Measurements from ENCODE around the gene FXYD1. TPM values are rescaled to one million over a fixed set of nuclear protein-coding genes. Genes with fewer than 3 reads are reported as not detected.

The FXYD1 gene
- total RNA-seq, 1 experiment from 2014 or later, result not detected

GRCh38 chr19:35184267-35184666 lies 45.6 kb downstream of the FXYD1 start:
- no peak for DNase-seq (ENCODE audit: low read depth)

GRCh38 chr19:35184884-35185283 lies 46.3 kb downstream of the FXYD1 start:
- DNase-seq (ENCODE audit: low read depth), result no peak

Small RNAs within 50 kb of the gene (small RNA-seq; reads per million reads assigned to genes)
- gene AC020907.2, result not detected

Other genes with a start within 250 kb of the FXYD1 start
- gene ZNF30, start 211.9 kb upstream of the FXYD1 start, total RNA-seq (2014; rRNA removed; shearing (Covaris generic)), result 3.1 and 3.2 TPM in 2 replicates
- 1.2 and 1.8 TPM in 2 replicates for gene ZNF792, start 174.6 kb upstream of the FXYD1 start, total RNA-seq (2014; rRNA removed; shearing (Covaris generic))
- gene GRAMD1A, start 138.5 kb upstream of the FXYD1 start, total RNA-seq (2014; rRNA removed; shearing (Covaris generic)), result 35.1 and 63.9 TPM in 2 replicates
- 9.3 and 13.5 TPM in 2 replicates for gene SCN1B, start 108.4 kb upstream of the FXYD1 start, total RNA-seq (2014; rRNA removed; shearing (Covaris generic))
- gene HPN, start 97.1 kb upstream of the FXYD1 start, total RNA-seq (2014; rRNA removed; shearing (Covaris generic)), result not detected in 2 replicates
- gene FXYD3, start 23.0 kb upstream of the FXYD1 start, total RNA-seq (2014; rRNA removed; shearing (Covaris generic)), result not detected in 2 replicates
- not detected in 2 replicates for gene LGI4, start 3.8 kb upstream of the FXYD1 start, total RNA-seq (2014; rRNA removed; shearing (Covaris generic))
- gene FXYD7, start 4.4 kb downstream of the FXYD1 start, total RNA-seq (2014; rRNA removed; shearing (Covaris generic)), result 0.66 and 1.7 TPM in 2 replicates
- gene FXYD5, start 15.9 kb downstream of the FXYD1 start, total RNA-seq (2014; rRNA removed; shearing (Covaris generic)), result 255 and 385 TPM in 2 replicates
- not detected in 2 replicates for gene FAM187B, start 89.9 kb downstream of the FXYD1 start, total RNA-seq (2014; rRNA removed; shearing (Covaris generic))
- 0.23 and 1.3 TPM in 2 replicates for gene LSR, start 110.2 kb downstream of the FXYD1 start, total RNA-seq (2014; rRNA removed; shearing (Covaris generic))
- 106 and 129 TPM in 2 replicates for gene USF2, start 130.1 kb downstream of the FXYD1 start, total RNA-seq (2014; rRNA removed; shearing (Covaris generic))
- not detected in 2 replicates for gene HAMP, start 143.7 kb downstream of the FXYD1 start, total RNA-seq (2014; rRNA removed; shearing (Covaris generic))
- not detected in 2 replicates for gene MAG, start 153.3 kb downstream of the FXYD1 start, total RNA-seq (2014; rRNA removed; shearing (Covaris generic))
- 23.2 and 27.6 TPM in 2 replicates for gene CD22, start 190.4 kb downstream of the FXYD1 start, total RNA-seq (2014; rRNA removed; shearing (Covaris generic))
- gene FFAR1, start 209.1 kb downstream of the FXYD1 start, total RNA-seq (2014; rRNA removed; shearing (Covaris generic)), result 0.06 TPM in 1 of 2 replicates, not detected in the other
- 0.11 TPM in 1 of 2 replicates, not detected in the other for gene FFAR3, start 219.6 kb downstream of the FXYD1 start, total RNA-seq (2014; rRNA removed; shearing (Covaris generic))
- not detected in 2 replicates for gene GPR42, start 232.2 kb downstream of the FXYD1 start, total RNA-seq (2014; rRNA removed; shearing (Covaris generic))